GM12865 (cell line): ENCODE data around the gene CCDC50.

Source experiments
- DNase-seq: peaks from one replicate; pipeline ENCODE4 v3.0.0; 2010; ENCODE audit warnings: low read depth
- H3K4me3 ChIP-seq: 2 replicates; pipeline ENCODE4 v1.5.1; 2011; ENCODE audit warnings: mild to moderate bottlenecking, low read depth, low read length, control low read depth
- TF ChIP-seq, protein P1 (sequence below): IDR thresholded peaks from 2 replicates; pipeline ENCODE4 v1.5.1; 2011; ENCODE audit warnings: low read length, control low read depth, low read depth, inconsistent platforms; ENCODE audit not compliant: insufficient read depth; ENCODE audit errors: missing control alignments

Gene CCDC50

DNA sequence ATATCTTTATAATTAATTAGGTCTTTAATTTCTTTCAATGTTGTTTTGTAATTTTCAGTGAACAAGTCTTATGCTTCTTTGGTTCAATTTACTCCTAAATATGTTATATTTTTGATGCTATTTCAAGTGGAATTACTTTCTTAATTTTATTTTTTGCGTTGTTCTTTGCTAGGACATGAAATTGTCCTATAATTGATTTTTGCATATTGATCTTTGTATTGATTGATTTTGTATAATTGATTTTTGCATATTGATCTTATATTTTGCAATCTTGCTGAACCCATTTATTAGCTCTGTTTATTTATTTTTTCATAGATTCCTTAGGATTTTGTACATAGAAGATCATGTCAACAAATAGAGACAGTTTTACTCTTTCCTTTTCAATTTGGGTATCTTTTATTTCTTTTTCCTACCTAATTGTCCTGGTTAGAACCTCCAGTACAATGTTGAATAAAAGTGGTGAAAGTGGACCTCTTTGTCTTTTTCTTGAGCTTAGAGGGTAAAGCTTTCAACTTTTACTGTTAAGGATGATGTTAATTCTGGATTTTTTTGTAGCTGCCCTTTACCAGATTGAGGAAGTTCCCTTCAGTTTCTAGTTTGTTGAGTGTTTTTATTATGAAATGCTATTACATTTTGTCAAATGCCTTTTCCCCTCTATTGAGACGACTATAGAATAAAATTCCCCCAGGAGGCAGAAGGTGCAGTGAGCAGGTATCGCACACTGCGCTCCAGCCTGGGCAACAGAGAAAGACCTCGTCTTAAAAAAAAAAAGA lies 36.8 kb upstream of the CCDC50 start:
- TF ChIP-seq, protein P1, sequence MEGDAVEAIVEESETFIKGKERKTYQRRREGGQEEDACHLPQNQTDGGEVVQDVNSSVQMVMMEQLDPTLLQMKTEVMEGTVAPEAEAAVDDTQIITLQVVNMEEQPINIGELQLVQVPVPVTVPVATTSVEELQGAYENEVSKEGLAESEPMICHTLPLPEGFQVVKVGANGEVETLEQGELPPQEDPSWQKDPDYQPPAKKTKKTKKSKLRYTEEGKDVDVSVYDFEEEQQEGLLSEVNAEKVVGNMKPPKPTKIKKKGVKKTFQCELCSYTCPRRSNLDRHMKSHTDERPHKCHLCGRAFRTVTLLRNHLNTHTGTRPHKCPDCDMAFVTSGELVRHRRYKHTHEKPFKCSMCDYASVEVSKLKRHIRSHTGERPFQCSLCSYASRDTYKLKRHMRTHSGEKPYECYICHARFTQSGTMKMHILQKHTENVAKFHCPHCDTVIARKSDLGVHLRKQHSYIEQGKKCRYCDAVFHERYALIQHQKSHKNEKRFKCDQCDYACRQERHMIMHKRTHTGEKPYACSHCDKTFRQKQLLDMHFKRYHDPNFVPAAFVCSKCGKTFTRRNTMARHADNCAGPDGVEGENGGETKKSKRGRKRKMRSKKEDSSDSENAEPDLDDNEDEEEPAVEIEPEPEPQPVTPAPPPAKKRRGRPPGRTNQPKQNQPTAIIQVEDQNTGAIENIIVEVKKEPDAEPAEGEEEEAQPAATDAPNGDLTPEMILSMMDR = no peak
- DNase-seq = no peak
- no peak overlapping the region for H3K4me3 ChIP-seq

DNA sequence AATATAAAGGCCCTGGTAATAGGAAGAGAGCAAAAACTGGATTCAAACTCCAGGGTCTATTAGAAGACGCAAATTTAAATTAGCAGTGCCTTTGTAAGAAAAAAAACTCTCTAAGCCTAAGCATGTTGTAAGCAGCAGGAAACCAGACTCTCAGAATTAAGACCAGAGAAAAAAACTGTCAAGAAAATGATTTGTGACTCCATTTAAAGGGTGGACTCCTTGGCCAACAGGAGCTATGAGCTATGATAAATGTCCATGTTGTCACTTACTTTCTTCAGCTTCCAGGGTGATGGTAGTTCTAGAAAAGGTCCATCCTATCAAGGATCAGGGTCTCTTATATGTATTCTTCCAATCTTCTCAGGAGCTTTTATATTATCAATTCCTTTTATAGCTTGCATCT lies 34.9 kb upstream of the CCDC50 start:
- no peak for DNase-seq
- TF ChIP-seq, protein P1 = no peak
- no peak overlapping the region for H3K4me3 ChIP-seq

DNA sequence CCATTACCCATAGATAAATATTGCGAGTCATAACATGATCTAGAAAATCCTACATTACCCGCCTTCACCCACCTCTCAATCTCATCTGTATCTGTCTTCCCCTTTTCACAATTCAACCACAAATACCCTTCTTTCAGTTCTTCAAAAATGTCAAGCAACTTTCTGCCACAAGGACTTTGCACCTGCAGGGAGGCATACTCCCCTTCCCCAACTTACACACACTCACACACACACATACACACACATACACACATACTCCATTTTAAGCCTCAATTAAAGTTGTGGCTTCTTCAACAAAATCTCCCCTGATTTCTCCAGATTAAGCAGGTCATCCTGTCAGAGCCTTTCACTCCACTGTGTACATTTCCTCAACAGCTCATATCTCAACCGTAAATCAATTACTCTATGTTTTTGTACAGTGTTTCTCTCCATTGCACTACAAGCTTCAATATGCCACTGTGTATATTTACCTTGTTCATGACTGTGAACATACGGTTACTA lies 33.1 kb upstream of the CCDC50 start:
- peak; percentile 86 for DNase-seq
- no peak overlapping the region for H3K4me3 ChIP-seq
- TF ChIP-seq, protein P1 = no peak

DNA sequence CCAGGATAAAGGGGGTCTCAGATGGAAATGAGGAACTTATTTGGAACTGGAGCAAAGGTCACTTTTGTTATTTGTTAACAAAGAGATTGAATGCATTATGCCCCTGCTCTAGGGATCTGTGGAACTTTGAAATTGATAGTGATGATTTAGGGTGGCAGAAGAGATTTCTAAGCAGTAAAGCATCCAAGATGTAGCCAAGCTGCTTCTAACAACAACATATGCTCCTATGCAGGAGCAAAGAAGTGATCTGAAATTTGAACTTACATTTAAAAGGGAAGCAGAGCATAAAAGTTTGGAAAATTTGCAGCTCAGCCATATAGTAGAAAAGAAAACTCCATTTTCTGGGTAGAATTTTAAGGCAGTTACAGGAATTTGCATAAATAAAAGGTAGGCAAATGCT lies 30.3 kb upstream of the CCDC50 start:
- TF ChIP-seq, protein P1 = no peak
- DNase-seq = no peak
- no peak overlapping the region for H3K4me3 ChIP-seq

DNA sequence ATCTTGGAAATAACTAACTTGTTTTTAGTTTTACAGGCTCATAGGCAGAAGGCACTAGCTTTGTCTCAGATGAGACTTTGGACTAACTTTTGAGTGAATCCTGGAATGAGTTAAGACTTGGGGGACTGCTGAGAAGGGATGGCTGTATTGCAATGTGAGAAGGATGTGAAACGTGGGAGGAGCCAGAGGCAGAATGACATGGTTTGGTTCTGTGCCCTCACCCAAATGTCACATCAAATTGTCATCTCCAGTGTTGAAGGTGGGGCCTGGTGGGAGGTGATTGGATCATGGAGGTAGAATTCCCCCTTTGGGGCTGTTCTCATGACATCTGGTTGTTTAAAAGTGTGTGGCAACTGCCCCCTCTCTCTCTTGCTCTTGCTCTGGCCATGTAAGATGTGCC lies 28.8 kb upstream of the CCDC50 start:
- DNase-seq = peak; percentile 46
- TF ChIP-seq, protein P1 = no peak

DNA sequence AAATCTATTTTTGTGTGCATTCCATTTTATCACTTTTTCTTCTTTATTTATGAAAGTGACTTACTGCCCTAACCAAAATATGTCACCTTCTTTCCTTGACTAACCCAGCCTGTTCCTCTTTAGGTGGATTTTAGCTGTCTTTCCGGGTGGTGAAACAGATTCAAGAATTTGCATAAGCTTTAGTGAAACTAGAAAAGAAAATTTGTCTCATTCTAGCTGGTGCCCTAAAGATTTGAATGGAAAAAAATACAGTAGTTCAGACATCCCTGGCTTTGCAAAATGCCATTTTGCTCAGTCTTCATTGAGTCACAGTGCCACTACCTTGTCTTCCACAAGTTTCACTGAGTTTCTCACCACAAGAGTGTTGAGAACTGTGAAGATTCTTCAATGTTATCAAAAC lies 28.2 kb upstream of the CCDC50 start:
- H3K4me3 ChIP-seq = no peak overlapping the region
- TF ChIP-seq, protein P1 = no peak

More for the DNA sequence above, 28.8 kb upstream of the CCDC50 start:
- H3K4me3 ChIP-seq = no peak overlapping the region

DNA sequence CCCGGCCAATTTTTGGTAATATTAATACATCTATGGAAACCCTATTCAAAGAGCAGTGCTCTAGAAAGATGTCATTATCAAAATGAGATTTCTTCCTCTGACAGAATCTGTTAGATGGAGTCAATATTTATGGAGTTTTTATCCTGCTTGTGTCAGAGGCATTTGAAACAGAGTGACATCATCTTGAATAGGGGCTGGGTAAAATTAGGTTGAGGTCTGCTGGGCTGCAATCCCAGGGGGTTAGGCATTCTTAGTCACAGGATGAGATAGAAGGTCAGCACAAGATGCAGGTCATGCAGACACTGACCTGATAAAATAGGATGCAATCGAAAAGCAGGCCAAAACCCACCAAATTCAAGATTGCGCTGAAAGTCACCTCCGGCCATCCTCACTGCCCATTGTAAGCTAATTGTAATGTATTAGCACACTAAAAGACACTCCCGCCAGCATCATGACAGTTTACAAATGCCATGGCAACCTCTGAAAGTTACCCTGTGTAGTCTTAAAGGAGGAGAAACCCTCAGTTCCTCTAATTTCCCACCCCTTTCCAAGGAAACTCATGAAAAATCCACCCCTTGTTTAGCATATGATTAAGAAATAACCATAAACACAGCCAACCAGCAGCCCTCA lies 27.3 kb upstream of the CCDC50 start:
- no peak overlapping the region for H3K4me3 ChIP-seq
- DNase-seq = no peak
- TF ChIP-seq, protein P1 = no peak

More for the DNA sequence above, 28.2 kb upstream of the CCDC50 start:
- peak; percentile 79 for DNase-seq
